Measurements from ENCODE around the gene OPCML. TPM values are rescaled to one million over a fixed set of nuclear protein-coding genes. Genes with fewer than 3 reads are reported as not detected.

Gene OPCML
- total and polyA plus RNA-seq, 4 donors, result under 0.01 to 0.01 TPM; not detected in 2

DNA sequence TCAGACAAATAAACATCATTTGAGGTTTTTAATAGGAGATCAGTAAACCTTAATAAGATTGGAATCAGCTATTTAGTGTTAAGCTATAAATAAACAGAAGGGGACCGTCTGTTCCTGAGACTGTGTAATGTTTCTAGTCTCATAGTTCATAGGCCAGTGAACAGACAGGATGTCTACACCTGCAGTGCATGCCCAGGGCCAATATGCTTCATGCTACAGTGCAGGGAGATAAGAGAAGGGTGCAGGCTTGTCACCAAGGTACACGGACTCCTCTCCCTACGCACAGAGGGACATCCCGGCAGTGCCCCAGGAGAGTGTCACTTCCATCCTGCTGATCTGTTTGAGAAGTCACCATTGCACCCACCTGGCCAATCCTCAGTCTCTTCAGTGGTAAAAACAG is 148.6 kb downstream of the OPCML start (continued):
- no peak for TF ChIP-seq NR2F2 (IDR thresholded peaks at IDR 0.05)

GRCh38 chr11:133383201-133383600 is 149.1 kb downstream of the OPCML start:
- Histone ChIP-seq H3K9ac (ENCODE audit: low read depth in 1 of 2, low read length in 2 of 2) (no peak overlapping the region), H3K9me3 (ENCODE audit: control insufficient read depth in 4 of 4, low read length in 3 of 4) (no peaks in the 10 kb centered on the region), H3K27me3 (ENCODE audit: control insufficient read depth in 4 of 4, insufficient read depth in 4 of 4, low read length in 3 of 4) (peaks cover 0 to 4% (median 0%) of the 10 kb centered on the region in 4 donors), H3K4me3 (ENCODE audit: low read depth in 1 of 3, low read length in 3 of 3) (no peak overlapping the region), H3K27ac (ENCODE audit: low read depth in 1 of 2, low read length in 2 of 2) (no peak overlapping the region), H3K4me1 (ENCODE audit: control insufficient read depth in 4 of 4, insufficient read depth in 4 of 4, low read length in 3 of 4) (no peaks in the 10 kb centered on the region), H3K36me3 (ENCODE audit: control insufficient read depth in 4 of 4, insufficient read depth in 3 of 4, low read depth in 1 of 4, low read length in 3 of 4) (no peaks in the 10 kb centered on the region)
- TF ChIP-seq RAD21 (IDR thresholded peaks at IDR 0.05) (no peak), CTCF (IDR thresholded peaks at IDR 0.05; ENCODE audit: low read depth, low read length, missing input control) (no peak), HNF4G (IDR thresholded peaks at IDR 0.05) (no peak), MAX (IDR thresholded peaks at IDR 0.05) (no peak), NR2F2 (IDR thresholded peaks at IDR 0.05) (no peak), EGR1 (IDR thresholded peaks at IDR 0.05; ENCODE audit: low read depth in 2 of 2) (no peak), FOXA2 (IDR thresholded peaks at IDR 0.05) (no peak), SP1 (IDR thresholded peaks at IDR 0.05) (no peak), GABPA (IDR thresholded peaks at IDR 0.05 in 1 of 2, conservative IDR thresholded peaks at IDR 0.05 in 1 of 2) (no peak), YY1 (IDR thresholded peaks at IDR 0.05) (no peak), ZBTB33 (IDR thresholded peaks at IDR 0.05) (no peak), FOXA1 (IDR thresholded peaks at IDR 0.05) (no peak), HNF4A (conservative IDR thresholded peaks at IDR 0.05) (no peak)
- 64% methylated on average over 8 of the region's 8 CpGs for WGBS
- DNase-seq (ENCODE audit: low spot score), result no peak

GRCh38 chr11:133382131-133382812 is 150.0 kb downstream of the OPCML start:
- Histone ChIP-seq H3K36me3 (ENCODE audit: control insufficient read depth in 4 of 4, insufficient read depth in 3 of 4, low read depth in 1 of 4, low read length in 3 of 4) (no peaks in the 10 kb centered on the region), H3K9ac (ENCODE audit: low read depth in 1 of 2, low read length in 2 of 2) (no peak overlapping the region), H3K4me3 (ENCODE audit: low read depth in 1 of 3, low read length in 3 of 3) (no peak overlapping the region), H3K4me1 (ENCODE audit: control insufficient read depth in 4 of 4, insufficient read depth in 4 of 4, low read length in 3 of 4) (no peaks in the 10 kb centered on the region), H3K27me3 (ENCODE audit: control insufficient read depth in 4 of 4, insufficient read depth in 4 of 4, low read length in 3 of 4) (peaks cover 0 to 4% (median 0%) of the 10 kb centered on the region in 4 donors), H3K27ac (ENCODE audit: low read depth in 1 of 2, low read length in 2 of 2) (no peak overlapping the region), H3K9me3 (ENCODE audit: control insufficient read depth in 4 of 4, low read length in 3 of 4) (no peaks in the 10 kb centered on the region)
- 73% methylated on average over 12 of the region's 12 CpGs for WGBS
- no peak for DNase-seq (ENCODE audit: low spot score)
- no peak for TF ChIP-seq CTCF (IDR thresholded peaks at IDR 0.05; ENCODE audit: low read depth, low read length, missing input control)
- TF ChIP-seq FOXA1 (IDR thresholded peaks at IDR 0.05), result no peak
- TF ChIP-seq HNF4A (conservative IDR thresholded peaks at IDR 0.05), result no peak
- TF ChIP-seq FOXA2 (IDR thresholded peaks at IDR 0.05), result no peak
- no peak for TF ChIP-seq TAF1 (conservative IDR thresholded peaks at IDR 0.05)
- TF ChIP-seq, protein P1, sequence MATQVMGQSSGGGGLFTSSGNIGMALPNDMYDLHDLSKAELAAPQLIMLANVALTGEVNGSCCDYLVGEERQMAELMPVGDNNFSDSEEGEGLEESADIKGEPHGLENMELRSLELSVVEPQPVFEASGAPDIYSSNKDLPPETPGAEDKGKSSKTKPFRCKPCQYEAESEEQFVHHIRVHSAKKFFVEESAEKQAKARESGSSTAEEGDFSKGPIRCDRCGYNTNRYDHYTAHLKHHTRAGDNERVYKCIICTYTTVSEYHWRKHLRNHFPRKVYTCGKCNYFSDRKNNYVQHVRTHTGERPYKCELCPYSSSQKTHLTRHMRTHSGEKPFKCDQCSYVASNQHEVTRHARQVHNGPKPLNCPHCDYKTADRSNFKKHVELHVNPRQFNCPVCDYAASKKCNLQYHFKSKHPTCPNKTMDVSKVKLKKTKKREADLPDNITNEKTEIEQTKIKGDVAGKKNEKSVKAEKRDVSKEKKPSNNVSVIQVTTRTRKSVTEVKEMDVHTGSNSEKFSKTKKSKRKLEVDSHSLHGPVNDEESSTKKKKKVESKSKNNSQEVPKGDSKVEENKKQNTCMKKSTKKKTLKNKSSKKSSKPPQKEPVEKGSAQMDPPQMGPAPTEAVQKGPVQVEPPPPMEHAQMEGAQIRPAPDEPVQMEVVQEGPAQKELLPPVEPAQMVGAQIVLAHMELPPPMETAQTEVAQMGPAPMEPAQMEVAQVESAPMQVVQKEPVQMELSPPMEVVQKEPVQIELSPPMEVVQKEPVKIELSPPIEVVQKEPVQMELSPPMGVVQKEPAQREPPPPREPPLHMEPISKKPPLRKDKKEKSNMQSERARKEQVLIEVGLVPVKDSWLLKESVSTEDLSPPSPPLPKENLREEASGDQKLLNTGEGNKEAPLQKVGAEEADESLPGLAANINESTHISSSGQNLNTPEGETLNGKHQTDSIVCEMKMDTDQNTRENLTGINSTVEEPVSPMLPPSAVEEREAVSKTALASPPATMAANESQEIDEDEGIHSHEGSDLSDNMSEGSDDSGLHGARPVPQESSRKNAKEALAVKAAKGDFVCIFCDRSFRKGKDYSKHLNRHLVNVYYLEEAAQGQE (IDR thresholded peaks at IDR 0.05), result no peak
- TF ChIP-seq EGR1 (IDR thresholded peaks at IDR 0.05; ENCODE audit: low read depth in 2 of 2), result no peak
- no peak for TF ChIP-seq ZBTB33 (IDR thresholded peaks at IDR 0.05)
- no peak for TF ChIP-seq JUND (IDR thresholded peaks at IDR 0.05)
- TF ChIP-seq NR2F2 (IDR thresholded peaks at IDR 0.05), result no peak
- no peak for TF ChIP-seq RAD21 (IDR thresholded peaks at IDR 0.05)
- no peak for TF ChIP-seq YY1 (IDR thresholded peaks at IDR 0.05)
